Endometrial microvascular endothelial cells (primary cell): ENCODE data around the gene DCN. TPM values are rescaled to one million over a fixed set of nuclear protein-coding genes. Genes with fewer than 3 reads are reported as not detected.

ENCODE experiments used
- in situ Hi-C: cut with HindIII; loops from 2 replicates; pipeline ENCODE4 v1.10.0; 2017; ENCODE audit warnings: low sequenced_read_pairs, low pct_unique_long_range_greater_than_20kb; ENCODE audit errors: inconsistent ontology term
- total RNA-seq: library from RNA; depleted of rRNA; stranded (reverse); fragments of >200 nt; gene quantifications from one replicate; pipeline ENCODE4 v1.2.3, GENCODE V29; 2015; ENCODE audit errors: inconsistent ontology term

DCN gene
- total RNA-seq, 1 donor from 2014 or later: not detected

DNA sequence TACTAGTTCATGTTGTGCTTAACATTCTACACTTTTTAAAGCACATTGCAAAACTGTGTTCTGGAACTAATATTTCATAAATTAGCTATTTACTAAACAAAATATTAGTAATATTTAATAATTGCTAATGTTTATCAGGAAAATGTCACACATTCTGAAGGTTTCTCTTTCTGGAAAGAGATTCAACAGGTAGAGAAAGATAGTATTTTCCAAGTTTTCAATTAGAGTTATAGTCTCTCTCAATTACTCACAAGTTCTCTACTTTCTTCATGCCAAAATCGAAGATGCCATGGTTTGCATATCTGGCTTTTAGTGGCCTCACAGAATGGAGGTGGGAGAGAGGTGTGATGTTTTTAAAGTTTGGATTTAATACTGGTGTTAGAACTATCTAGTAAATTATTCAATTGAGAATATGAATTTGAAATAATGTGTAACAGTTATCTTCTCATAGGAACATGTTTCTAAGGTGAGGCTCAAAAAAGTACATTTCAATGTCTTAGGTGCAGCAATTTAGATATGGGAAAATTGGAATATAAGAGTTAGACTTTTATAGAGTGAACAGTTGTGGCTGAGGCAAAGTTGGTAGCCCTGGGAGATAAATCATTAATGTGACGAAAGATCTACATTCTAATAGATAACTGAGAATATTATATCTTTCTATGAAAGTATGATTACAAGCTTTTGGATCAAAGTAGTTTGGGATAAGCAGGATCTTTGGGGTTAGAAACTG, 72.9 kb downstream of the DCN start:
- in situ Hi-C loops: no loop called here

- in situ Hi-C loops: no loop called here
These were observed 73.5 kb downstream of the DCN start for GRCh38 chr12:91109148-91109564.

DNA sequence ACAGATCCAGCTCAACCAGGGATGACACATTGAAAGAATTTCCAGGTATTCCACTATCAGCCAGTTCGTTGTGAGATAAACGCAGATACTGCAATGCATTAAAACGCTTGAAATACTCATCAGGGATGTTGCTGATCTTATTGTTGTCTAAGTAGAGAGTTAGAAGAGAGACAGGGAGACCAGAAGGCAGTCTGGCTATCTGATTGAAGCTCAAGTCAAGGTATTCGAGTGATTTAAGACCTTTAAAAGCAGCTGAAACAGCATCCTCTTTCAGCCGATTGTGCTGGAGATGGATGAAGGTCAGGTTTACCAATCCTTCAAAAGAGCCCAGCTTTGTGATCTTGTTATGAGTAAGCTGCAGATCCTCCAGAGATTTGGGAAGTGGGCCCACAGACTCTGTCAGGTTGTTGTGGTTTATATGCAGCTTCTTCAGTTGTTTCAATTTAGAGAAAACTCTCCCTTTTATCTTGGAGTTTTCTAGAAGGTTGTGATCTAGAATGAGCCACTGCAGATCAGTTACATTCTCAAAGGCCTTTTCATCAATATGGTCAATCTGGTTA, 74.3 kb downstream of the DCN start:
- in situ Hi-C loops: no loop called here

- in situ Hi-C loops: no loop called here
These were observed 76.3 kb downstream of the DCN start for GRCh38 chr12:91106283-91106682.

DNA sequence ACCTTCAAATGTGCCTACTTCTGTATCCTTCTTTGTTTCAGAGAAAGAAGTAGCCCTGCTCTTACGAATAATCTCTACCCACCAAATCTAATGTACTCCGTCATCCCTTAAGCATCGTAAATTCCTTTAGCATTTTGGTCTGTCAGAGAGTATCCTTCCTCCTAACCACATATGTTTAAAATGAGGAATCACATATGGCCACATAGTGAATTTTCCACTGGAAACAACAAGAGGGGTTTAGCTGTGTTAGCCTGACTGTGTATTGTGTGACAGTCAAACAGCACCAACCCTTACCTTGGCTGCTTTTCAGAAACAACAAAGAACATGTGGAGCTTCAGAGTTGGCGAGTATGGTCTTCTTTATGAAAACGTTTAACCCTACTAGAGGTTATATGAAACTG, 76.8 kb downstream of the DCN start:
- in situ Hi-C loops: no loop called here

GRCh38 chr12:91104812-91105466, 77.7 kb downstream of the DCN start:
- in situ Hi-C loops: no loop called here

DNA sequence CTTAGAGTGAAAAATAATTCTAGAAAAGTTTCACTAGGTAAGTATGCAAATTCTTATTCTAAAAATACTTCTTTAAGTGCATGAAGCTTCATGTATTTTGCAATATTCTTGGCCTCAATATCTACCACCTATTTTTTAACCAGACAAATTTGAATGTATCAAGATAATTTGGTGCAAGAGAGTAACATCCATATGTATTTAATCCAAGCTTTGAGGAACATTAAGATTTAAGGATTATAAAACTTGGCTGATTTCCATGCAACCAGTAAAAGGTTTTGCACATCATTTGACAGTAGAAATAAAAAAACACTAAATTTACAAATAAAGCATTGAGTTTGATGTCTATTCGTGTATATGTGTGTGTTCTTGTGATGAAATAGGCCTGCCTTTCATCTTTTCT, 79.0 kb downstream of the DCN start:
- in situ Hi-C loops: no loop called here

GRCh38 chr12:91103101-91103500, 79.5 kb downstream of the DCN start:
- in situ Hi-C loops: no loop called here

- in situ Hi-C loops: no loop called here
These were observed 81.7 kb downstream of the DCN start for GRCh38 chr12:91100906-91101305.

GRCh38 chr12:91099836-91100235, 82.8 kb downstream of the DCN start:
- in situ Hi-C loops: no loop called here

DNA sequence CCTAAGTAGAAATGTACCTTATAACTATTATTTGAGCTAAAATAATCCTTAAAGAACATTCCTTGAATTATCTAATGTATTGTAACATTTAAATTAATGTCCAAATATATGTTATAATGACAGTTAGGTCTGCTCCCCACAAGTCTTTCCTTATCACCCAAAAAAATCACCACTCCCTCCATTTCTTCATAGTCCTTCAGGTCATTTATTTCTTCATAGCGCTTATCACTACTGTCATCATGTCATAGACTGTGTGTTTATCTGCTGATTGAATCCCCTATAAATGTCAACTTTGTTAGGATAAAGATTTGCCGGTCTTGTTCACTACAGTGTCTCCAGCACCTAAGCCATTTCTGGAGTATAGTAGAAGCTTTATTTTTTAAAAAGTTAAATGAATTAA, 83.3 kb downstream of the DCN start:
- in situ Hi-C loops: no loop called here

DNA sequence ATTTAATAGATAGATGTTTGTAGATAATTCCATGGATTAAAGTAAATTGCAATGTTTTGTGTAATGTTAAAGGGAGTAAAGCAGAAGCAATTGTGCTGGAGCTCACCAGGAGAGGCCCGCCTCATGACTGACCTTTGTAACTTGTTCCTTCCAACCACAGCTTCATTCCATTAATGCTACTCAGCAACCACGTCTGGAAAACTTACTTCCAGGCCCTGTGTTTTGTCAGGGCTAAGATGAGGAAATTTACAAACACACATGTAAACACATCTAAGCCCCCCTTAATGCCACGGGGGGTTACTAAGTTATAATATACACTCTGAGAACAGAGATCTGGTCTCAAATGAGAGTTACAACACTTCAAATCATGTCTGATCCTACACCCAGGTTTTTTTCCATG, 83.7 kb downstream of the DCN start:
- in situ Hi-C loops: no loop called here

DNA sequence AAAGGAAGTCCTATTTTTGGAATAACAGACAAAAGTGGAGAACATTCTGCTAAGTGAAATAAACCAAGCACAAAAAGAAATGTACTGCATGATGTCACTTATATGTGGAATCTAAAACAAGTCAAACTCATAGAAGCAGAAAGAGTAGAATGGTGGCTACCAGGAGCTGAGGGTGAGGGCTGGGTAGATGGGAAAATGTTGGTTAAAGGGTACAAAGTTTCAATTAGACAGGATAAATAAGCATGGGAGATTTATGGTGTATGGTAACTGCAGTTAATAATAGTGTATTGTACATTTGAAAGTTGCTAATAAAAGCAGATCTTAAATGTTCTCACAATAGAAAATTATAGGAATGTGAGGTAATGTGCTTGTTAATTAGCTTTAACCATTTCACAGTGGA, 84.2 kb downstream of the DCN start:
- in situ Hi-C loops: no loop called here

DNA sequence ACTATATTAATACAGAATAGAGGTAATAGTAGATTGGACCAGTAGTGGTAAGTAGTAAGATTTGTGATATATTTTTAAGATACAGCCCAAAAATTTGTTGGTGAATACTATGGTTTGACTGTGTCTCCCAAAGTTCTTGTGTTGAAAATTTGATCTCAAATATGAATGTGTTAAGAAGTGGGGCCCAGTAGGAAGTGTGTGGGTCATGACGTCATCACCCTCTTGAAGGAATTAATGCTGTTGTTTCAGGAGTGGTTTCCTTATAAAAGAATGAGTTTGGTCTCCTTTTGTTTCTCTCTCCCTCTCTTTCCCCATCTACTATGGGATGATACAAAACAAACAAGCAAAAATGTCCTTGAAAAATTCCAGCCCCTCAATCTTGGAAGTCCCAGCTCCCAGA, 87.7 kb downstream of the DCN start:
- in situ Hi-C loops: no loop called here

DNA sequence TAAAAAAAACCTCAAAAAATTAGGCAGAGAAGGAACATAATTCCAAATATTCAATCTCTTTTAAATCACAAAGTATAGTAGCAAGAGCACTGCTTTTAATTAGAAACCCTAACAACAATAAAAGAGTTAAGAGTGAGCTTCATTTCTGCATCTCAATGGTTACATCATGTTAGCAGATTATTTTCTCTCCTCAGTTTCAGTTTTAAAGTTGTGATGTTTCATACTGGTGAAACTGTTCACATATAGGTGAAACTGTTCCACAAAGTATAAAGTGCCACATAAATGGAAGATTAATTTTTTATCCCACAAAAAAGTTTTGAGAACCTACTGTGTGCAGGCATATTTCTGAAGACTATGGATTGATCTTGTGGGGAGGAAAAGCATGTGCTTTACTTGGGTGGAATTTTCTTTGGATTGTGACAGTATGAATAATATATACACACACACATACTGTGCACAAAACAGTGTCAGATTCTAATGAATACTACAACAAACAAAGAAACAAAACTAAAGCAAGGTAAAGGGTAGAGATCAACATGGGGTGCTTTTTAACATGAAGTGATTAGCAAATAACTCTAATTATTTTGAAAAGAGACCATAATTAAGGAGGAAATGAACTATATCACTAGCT, 88.5 kb downstream of the DCN start:
- in situ Hi-C loops: no loop called here

DNA sequence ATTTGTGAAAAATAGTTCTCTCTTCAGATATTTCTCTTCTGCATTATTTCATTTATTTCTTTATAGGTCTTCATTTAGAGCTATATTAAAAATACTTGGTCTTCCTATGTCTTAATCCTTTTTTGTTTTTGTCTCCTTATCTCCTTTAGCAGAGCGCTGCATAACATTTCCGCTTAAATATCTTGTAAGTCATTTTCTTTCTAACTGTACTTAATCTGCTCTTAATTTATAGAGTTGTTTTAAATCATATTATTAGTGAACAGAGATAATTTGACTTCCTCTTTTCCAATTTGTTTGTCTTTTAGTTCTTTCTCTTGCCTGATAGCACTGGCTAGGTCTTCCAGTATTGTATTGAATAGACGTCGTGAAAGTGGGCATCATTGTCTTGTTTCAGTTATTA, 89.3 kb downstream of the DCN start:
- in situ Hi-C loops: no loop called here

GRCh38 chr12:91091916-91092715, 90.5 kb downstream of the DCN start:
- in situ Hi-C loops: no loop called here
